HepG2 (cell line): ENCODE data around the gene PRR14. TPM values are rescaled to one million over a fixed set of nuclear protein-coding genes. Genes with fewer than 3 reads are reported as not detected.

Experiments used
- ASH2L ChIP-seq: fragments of 300-600, 200-600 bp; sonication (generic); IDR thresholded peaks from 2 replicates; pipeline ENCODE4 v1.7.0; 2017; ENCODE audit warnings: low read depth, mild to moderate bottlenecking, moderate library complexity, mixed read lengths, low read length; ENCODE audit not compliant: insufficient read length
- FOXK1 ChIP-seq: sonication (generic); formaldehyde crosslinking; IDR thresholded peaks from 2 replicates; pipeline ENCODE4 v1.4.0; 2020; ENCODE audit warnings: low read depth, missing genetic modification reagents, borderline replicate concordance
- KDM1A ChIP-seq: IDR thresholded peaks from 2 replicates; pipeline ENCODE4 v1.6.1; 2016; ENCODE audit warnings: missing compliant biosample characterization
- MED1 ChIP-seq: sonication (generic); formaldehyde crosslinking; IDR thresholded peaks from 2 replicates; pipeline ENCODE4 v1.4.0; 2020; ENCODE audit warnings: missing genetic modification reagents
- MLXIP ChIP-seq: sonication (generic); formaldehyde crosslinking; IDR thresholded peaks from 2 replicates; pipeline ENCODE4 v1.9.0; 2021; ENCODE audit warnings: missing genetic modification reagents, borderline replicate concordance
- NONO ChIP-seq, 2 experiments: fragments of 450-650 bp in 1 of 2; sonication (generic) in 1 of 2; formaldehyde crosslinking in 1 of 2; IDR thresholded peaks in 1 of 2; conservative IDR thresholded peaks in 1 of 2; 2 replicates each; pipeline versions ENCODE4 v1.6.1 to v1.8.0; 2017 to 2022; ENCODE audit warnings: mild to moderate bottlenecking in 1 of 2, missing genetic modification reagents in 1 of 2, moderate library complexity in 1 of 2
- NR1H2 ChIP-seq: sonication (generic); formaldehyde crosslinking; IDR thresholded peaks from 2 replicates; pipeline ENCODE4 v1.8.1; 2022; ENCODE audit warnings: low read depth, missing genetic modification reagents, borderline replicate concordance
- RARA ChIP-seq: IDR thresholded peaks from 2 replicates; pipeline ENCODE4 v1.6.1; 2016; ENCODE audit warnings: missing genetic modification reagents, missing compliant biosample characterization
- ZNF646 ChIP-seq: sonication (generic); formaldehyde crosslinking; IDR thresholded peaks from 2 replicates; pipeline ENCODE4 v1.9.0; 2021; ENCODE audit warnings: mild to moderate bottlenecking, missing genetic modification reagents
- polyA plus RNA-seq, 8 experiments: library from polyadenylated mRNA; depleted of rRNA in 3 of 8; stranded (reverse) in 7 of 8; unstranded in 1 of 8; fragments of >200 nt; fragmentation: Illumina TruSeq in 4 of 8; extraction: Trizol in 4 of 8; gene quantifications; 2 replicates each; pipeline versions ENCODE4 v1.2.1 to v1.2.3, GENCODE V29; 2011 to 2016; ENCODE audit warnings: low read depth in 4 of 8, missing spikeins in 1 of 8, mixed read lengths in 1 of 8; ENCODE audit not compliant: insufficient read depth in 1 of 8
- total RNA-seq, 5 experiments: library from RNA; depleted of rRNA; stranded (reverse); fragments of >200 nt; fragmentation: Illumina TruSeq; extraction: Trizol; gene quantifications; 2 replicates each; pipeline ENCODE4 v1.2.3, GENCODE V29; 2016; ENCODE audit warnings: low read depth in 1 of 5
- TF ChIP-seq, protein P1 (sequence below): sonication (generic); formaldehyde crosslinking; IDR thresholded peaks from 2 replicates; pipeline ENCODE4 v1.5.1; 2020; ENCODE audit warnings: mild to moderate bottlenecking, missing genetic modification reagents, moderate library complexity
- TF ChIP-seq, protein P2 (sequence below): IDR thresholded peaks from 2 replicates; pipeline ENCODE4 v1.6.1; 2012; ENCODE audit warnings: low read depth, low read length, improper control_type of control experiment

PRR14 gene
- total and polyA plus RNA-seq, 2 of the 13 experiments (the other 11 are each of a cell fraction or from before 2014, with no cell fraction given), result 8.4 to 11.0 TPM

DNA sequence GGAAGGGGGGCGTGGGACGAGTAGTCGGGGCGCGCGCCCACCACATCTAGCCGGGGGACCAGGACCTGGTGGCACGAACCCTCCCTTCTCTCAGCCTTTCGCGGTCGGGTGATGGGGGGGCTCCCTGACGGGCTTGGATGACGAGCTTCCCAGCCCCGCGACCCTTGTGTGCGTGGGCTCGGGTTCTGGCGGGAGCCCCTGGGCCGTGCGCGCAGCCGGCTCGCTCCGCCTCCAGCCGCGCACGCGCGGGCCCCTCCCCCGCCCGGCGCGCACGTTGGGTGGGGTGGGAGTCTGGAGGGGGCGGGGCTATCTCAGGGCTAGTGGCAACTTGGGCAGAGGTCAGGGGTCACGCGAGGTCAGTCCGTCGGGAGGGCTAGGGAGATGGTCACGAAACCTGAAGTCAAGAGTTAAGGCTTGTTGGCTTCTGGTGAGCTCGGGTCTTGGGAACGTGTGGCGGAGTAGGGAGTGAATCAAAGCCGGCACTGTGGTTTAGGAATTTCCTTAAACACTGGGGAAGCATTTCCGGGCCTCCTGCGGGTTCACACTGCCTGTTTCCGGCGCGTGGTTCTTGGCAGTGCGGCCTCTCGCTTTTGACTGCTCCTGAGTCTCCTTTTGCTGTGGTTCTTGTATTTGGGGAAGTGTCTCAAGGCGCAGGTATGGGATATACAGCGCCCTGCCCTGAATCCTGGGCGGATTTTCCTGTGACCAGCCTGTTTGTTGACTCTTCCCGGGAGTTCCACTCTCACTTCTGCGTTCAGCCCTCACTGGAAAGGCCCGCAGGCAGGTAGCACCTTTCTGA lies 48.3 kb downstream of the PRR14 start, which contains the start of gene SRCAP (continued):
- TF ChIP-seq, protein P1, sequence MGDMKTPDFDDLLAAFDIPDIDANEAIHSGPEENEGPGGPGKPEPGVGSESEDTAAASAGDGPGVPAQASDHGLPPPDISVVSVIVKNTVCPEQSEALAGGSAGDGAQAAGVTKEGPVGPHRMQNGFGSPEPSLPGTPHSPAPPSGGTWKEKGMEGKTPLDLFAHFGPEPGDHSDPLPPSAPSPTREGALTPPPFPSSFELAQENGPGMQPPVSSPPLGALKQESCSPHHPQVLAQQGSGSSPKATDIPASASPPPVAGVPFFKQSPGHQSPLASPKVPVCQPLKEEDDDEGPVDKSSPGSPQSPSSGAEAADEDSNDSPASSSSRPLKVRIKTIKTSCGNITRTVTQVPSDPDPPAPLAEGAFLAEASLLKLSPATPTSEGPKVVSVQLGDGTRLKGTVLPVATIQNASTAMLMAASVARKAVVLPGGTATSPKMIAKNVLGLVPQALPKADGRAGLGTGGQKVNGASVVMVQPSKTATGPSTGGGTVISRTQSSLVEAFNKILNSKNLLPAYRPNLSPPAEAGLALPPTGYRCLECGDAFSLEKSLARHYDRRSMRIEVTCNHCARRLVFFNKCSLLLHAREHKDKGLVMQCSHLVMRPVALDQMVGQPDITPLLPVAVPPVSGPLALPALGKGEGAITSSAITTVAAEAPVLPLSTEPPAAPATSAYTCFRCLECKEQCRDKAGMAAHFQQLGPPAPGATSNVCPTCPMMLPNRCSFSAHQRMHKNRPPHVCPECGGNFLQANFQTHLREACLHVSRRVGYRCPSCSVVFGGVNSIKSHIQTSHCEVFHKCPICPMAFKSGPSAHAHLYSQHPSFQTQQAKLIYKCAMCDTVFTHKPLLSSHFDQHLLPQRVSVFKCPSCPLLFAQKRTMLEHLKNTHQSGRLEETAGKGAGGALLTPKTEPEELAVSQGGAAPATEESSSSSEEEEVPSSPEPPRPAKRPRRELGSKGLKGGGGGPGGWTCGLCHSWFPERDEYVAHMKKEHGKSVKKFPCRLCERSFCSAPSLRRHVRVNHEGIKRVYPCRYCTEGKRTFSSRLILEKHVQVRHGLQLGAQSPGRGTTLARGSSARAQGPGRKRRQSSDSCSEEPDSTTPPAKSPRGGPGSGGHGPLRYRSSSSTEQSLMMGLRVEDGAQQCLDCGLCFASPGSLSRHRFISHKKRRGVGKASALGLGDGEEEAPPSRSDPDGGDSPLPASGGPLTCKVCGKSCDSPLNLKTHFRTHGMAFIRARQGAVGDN (CRISPR knock-in tag), result peak; percentile 80
- TF ChIP-seq MLXIP (CRISPR knock-in tag) (0 out of 2 replicates have a peak, but pooled peaks have one; percentile 38), NR1H2 (peak; percentile 16; the same call in 1 of the 2 replicates), ASH2L (peak; percentile 75), KDM1A (peak; percentile 13; the same call in 1 of the 2 replicates), NONO (IDR thresholded peaks at IDR 0.05) (no peak), NONO (CRISPR knock-in tag; conservative IDR thresholded peaks at IDR 0.05) (no peak), MED1 (CRISPR knock-in tag) (no peak; the same call in 1 of the 2 replicates), ZNF646 (CRISPR knock-in tag) (no peak), FOXK1 (CRISPR knock-in tag) (peak; percentile 58; the same call in 1 of the 2 replicates), RARA (peak; percentile 93)
- TF ChIP-seq, protein P2, sequence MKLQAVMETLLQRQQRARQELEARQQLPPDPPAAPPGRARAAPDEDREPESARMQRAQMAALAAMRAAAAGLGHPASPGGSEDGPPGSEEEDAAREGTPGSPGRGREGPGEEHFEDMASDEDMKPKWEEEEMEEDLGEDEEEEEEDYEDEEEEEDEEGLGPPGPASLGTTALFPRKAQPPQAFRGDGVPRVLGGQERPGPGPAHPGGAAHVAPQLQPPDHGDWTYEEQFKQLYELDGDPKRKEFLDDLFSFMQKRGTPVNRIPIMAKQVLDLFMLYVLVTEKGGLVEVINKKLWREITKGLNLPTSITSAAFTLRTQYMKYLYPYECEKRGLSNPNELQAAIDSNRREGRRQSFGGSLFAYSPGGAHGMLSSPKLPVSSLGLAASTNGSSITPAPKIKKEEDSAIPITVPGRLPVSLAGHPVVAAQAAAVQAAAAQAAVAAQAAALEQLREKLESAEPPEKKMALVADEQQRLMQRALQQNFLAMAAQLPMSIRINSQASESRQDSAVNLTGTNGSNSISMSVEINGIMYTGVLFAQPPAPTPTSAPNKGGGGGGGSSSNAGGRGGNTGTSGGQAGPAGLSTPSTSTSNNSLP, result peak; percentile 18; the same call in 1 of the 2 replicates
